GM12865 (cell line): ENCODE results near the gene TBC1D19.
"Not testable (repeated sequence)": the region's sequence is repeated elsewhere in the genome, so short reads cannot be mapped to it uniquely, and the experiment has no call there.

Experiments
- DNase-seq: peaks from one replicate; pipeline ENCODE4 v3.0.0; 2010; ENCODE audit warnings: low read depth
- H3K4me3 ChIP-seq: 2 replicates; pipeline ENCODE4 v1.5.1; 2011; ENCODE audit warnings: mild to moderate bottlenecking, low read depth, low read length, control low read depth
- TF ChIP-seq, protein P1 (sequence below): IDR thresholded peaks from 2 replicates; pipeline ENCODE4 v1.5.1; 2011; ENCODE audit warnings: low read length, control low read depth, low read depth, inconsistent platforms; ENCODE audit not compliant: insufficient read depth; ENCODE audit errors: missing control alignments

TBC1D19 gene

DNA sequence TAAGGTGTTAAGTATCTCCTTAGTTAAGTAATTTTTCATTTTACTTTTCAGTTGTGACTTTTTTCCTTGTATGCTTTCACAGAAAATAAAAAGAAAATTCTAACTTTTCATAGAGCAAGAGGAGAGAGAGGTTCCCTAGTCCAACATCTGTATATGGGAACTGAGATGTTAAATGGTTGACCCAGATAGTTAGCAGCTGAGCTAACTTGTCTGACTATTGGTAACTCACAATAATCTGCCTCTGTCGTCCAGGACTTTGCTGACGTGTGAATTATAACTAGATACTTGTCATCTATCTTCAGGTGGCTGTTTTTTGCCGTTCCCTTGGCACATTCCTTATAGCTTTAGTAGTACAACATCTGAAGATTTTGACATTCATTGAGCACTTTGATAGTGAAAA lies 29.9 kb downstream of the TBC1D19 start:
- TF ChIP-seq, protein P1, sequence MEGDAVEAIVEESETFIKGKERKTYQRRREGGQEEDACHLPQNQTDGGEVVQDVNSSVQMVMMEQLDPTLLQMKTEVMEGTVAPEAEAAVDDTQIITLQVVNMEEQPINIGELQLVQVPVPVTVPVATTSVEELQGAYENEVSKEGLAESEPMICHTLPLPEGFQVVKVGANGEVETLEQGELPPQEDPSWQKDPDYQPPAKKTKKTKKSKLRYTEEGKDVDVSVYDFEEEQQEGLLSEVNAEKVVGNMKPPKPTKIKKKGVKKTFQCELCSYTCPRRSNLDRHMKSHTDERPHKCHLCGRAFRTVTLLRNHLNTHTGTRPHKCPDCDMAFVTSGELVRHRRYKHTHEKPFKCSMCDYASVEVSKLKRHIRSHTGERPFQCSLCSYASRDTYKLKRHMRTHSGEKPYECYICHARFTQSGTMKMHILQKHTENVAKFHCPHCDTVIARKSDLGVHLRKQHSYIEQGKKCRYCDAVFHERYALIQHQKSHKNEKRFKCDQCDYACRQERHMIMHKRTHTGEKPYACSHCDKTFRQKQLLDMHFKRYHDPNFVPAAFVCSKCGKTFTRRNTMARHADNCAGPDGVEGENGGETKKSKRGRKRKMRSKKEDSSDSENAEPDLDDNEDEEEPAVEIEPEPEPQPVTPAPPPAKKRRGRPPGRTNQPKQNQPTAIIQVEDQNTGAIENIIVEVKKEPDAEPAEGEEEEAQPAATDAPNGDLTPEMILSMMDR: no peak
- no peak overlapping the region for H3K4me3 ChIP-seq
- no peak for DNase-seq

DNA sequence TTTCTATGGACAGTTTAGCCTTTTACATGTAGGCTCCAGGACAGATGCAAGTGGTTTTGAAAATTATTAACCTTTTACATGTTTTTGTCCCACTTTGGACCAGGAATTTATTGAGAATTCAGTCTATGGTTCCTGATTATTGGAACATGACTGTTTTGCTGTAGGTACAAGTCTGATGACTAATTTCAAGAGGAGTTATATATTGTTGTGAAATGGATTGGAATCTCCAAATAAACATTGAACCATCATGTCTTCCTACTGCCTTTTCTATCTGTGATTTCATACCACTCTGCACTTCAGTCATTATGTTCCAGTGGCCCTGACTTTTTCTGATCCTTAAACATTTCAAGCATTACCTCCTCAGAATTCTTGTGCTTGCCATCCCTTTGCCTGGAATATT lies 35.9 kb downstream of the TBC1D19 start:
- TF ChIP-seq, protein P1: no peak
- H3K4me3 ChIP-seq: no peak overlapping the region
- DNase-seq: no peak

DNA sequence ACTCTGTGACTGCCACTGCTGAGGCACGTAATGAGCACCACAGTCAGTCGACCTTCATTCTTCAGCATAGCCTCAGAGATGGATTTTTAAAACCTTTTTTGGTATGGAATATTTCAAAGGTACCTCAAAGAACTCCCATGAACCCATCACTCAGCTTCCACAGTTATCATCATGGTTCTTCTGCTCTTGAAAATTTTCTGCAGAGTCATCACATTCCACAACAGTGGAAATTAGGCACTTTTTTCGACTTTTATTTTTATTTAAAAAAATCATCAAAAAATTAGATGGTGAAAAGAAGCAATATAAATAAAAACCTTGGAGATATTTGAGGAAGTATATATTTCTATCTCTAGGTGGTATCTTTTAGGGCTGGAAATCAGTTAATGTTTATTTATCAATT lies 37.5 kb downstream of the TBC1D19 start:
- no peak overlapping the region for H3K4me3 ChIP-seq
- DNase-seq: no peak
- TF ChIP-seq, protein P1: no peak

DNA sequence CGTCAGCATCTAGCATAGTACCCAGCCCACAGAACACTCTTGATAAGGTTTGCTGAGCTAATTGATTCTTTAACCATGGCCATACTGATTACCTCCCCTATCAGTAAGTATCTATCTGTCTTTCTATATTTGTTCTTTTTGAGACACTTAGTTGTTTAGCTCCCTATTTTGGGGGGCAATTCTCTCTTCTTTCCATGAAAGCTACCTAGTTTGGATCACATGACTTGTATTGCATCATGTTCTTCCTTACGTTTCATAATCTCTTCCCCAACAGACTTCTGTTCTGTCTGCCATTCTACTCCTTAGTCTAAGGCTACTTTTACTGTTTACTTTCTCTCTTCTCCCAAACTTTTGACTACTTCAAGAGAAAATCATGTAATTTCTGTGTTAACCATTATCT lies 39.0 kb downstream of the TBC1D19 start:
- H3K4me3 ChIP-seq: no peak overlapping the region
- TF ChIP-seq, protein P1: no peak
- no peak for DNase-seq

DNA sequence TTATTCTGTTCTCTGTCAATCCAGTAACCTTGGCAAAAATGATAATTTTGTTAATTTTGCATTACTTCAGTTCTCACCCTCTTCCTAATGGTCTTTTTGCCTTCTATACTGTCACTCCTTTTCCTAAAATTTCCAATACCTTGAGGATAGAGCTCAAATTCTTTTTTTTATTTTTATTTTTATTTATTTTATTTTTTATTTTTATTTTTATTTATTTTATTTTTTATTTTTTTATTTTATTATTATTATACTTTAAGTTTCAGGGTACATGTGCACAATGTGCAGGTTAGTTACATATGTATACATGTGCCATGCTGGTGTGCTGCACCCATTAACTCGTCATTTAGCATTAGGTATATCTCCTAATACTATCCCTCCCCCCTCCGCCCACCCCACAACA lies 42.8 kb downstream of the TBC1D19 start:
- not testable (repeated sequence) for H3K4me3 ChIP-seq, DNase-seq

DNA sequence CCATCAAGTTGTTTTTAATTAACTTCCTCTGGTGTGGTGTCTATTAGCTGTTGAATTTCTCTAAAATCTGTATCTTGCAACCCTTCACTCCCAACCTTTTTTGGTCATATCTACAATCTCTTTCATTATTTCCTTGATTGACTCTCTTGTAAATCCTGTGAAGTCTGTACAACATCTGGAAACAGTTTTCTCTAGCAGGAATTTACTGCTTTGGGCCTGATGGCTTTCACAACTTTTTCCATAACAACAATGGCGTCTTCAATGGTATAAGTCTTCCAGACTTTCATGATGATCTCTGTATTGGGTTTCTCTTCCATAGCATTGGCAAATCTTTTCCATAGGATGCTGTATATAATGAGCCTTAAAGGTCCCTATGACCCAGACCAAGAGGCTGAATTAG lies 49.0 kb downstream of the TBC1D19 start:
- TF ChIP-seq, protein P1: no peak
- no peak for DNase-seq

DNA sequence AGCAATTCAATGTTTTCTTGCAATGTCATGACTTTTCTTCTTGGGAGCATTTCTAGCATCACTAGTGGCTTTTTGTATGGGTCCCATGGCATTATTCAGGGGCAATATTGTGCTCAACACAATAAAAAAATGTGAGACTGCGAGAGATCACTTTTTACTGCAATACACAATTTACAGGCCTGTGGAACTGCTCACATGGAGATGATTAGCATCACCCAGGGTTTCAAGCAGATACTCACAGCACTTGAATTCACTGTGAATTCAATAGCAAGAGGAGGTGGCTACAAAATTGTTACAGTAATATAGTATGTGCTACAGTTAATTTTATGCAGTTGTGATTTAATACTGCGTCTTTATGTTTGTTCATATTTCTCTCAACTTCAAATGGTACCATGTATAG lies 50.4 kb downstream of the TBC1D19 start:
- H3K4me3 ChIP-seq: no peak overlapping the region
- DNase-seq: no peak
- TF ChIP-seq, protein P1: no peak

More for the DNA sequence above, 49.0 kb downstream of the TBC1D19 start:
- H3K4me3 ChIP-seq: no peak overlapping the region
